HFF-Myc (cell line): ENCODE measurements around the gene CHAF1B.

ENCODE experiments used
- DNase-seq: peaks from one replicate; pipeline ENCODE4 v3.0.0-alpha.2; 2011; ENCODE audit warnings: low read depth; ENCODE audit errors: extremely low read depth
- H3K4me3 ChIP-seq: replicated peaks from 2 replicates; pipeline ENCODE4 v1.5.1; 2011; ENCODE audit warnings: low read depth, mild to moderate bottlenecking, control low read depth, low read length
- TF ChIP-seq, protein P1 (sequence below): IDR thresholded peaks from 2 replicates; pipeline ENCODE4 v1.5.1; 2012; ENCODE audit warnings: mild to moderate bottlenecking, low read depth, low read length, control low read depth; ENCODE audit errors: missing control alignments

The CHAF1B gene

DNA sequence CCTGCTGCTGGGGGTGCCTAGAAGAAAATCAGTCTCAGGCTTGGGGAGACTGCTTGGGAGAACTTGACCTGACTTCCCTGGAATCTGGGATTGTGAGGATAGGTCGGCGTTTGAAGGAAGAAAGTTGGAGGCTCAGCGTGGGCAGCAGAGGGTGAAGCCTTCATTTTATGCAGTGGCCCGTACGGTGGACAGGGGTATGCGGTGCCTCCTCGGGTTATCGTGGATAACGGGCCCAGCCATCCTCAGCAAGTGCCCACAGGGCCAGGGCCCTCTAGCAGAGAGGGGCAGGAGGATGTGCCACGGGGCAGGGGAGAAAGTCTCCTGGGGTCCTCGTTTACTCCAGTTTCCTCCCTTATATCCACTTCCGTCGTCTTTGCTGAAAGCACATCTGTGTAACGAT lies 34.0 kb downstream of the CHAF1B start:
- no peak for DNase-seq

DNA sequence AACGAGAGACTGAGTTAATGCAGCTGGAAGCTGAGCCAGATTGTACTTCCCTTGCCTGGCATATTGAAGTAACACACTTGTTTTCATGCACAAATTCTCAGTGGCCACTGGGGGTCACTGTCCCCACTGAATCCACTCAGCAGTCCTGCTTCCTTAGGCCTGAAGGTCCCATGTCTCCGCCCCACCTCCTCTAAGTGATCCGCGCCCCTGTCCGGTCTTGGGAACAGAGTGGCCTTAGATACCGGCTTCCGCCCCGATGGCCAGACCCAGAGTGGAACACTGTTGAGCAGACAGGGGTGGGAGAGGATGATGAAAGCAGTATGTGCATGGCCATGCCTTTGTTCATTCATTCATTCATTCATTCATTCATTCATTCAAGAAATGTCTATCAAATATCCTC lies 34.8 kb downstream of the CHAF1B start:
- peak; percentile 72 for DNase-seq
- H3K4me3 ChIP-seq = no peak overlapping the region
- TF ChIP-seq, protein P1, sequence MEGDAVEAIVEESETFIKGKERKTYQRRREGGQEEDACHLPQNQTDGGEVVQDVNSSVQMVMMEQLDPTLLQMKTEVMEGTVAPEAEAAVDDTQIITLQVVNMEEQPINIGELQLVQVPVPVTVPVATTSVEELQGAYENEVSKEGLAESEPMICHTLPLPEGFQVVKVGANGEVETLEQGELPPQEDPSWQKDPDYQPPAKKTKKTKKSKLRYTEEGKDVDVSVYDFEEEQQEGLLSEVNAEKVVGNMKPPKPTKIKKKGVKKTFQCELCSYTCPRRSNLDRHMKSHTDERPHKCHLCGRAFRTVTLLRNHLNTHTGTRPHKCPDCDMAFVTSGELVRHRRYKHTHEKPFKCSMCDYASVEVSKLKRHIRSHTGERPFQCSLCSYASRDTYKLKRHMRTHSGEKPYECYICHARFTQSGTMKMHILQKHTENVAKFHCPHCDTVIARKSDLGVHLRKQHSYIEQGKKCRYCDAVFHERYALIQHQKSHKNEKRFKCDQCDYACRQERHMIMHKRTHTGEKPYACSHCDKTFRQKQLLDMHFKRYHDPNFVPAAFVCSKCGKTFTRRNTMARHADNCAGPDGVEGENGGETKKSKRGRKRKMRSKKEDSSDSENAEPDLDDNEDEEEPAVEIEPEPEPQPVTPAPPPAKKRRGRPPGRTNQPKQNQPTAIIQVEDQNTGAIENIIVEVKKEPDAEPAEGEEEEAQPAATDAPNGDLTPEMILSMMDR = peak; percentile 78

More for the DNA sequence above, 34.0 kb downstream of the CHAF1B start:
- TF ChIP-seq, protein P1 = no peak
- no peak overlapping the region for H3K4me3 ChIP-seq

GRCh38 chr21:36420571-36421339 lies 35.6 kb downstream of the CHAF1B start:
- DNase-seq = no peak
- H3K4me3 ChIP-seq = no peak overlapping the region
- TF ChIP-seq, protein P1 = no peak

DNA sequence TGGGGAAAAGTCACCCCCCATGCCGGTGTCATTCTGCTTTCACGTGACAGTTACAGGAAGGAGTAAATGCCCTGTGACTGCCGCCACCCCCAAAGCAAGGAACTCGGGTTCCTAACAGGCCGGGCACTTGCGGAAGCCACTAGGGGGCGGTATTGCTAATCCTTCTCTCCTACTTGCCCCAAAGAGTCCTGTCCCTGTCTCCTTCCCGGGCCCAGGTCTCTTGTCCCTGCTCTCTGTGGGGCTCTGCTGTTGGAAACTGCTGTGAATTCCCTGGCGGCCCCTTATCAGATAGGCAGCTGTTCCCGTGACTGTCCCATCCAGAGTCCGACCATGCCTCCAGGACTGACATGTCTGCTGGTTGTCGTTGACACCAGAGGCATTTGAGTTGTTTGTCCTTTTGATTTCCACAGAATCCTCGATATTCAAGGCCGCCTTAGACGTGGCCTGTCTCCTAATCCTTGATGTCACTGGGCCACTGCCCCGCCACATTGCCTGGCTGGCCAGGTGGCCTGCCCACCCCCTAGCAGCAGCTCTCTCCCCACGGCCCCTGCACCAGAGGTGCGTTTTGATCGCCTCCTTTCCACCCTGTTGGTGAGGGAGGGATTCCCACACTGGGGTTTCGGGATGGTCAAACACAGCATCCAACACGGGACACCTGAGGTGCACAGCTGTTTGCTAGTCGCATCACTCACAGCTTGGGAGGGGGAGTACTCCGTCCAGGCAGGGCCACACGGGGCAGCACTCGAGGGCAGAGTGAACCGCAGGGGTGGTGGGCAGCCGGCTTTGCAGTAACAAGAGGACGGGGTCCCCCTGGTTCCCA lies 37.3 kb downstream of the CHAF1B start:
- no peak overlapping the region for H3K4me3 ChIP-seq
- peak; percentile 24 for DNase-seq
- TF ChIP-seq, protein P1 = peak; percentile 88

- TF ChIP-seq, protein P1 = no peak
- no peak overlapping the region for H3K4me3 ChIP-seq
- DNase-seq = no peak
These were observed 38.7 kb downstream of the CHAF1B start for GRCh38 chr21:36423771-36424433.

DNA sequence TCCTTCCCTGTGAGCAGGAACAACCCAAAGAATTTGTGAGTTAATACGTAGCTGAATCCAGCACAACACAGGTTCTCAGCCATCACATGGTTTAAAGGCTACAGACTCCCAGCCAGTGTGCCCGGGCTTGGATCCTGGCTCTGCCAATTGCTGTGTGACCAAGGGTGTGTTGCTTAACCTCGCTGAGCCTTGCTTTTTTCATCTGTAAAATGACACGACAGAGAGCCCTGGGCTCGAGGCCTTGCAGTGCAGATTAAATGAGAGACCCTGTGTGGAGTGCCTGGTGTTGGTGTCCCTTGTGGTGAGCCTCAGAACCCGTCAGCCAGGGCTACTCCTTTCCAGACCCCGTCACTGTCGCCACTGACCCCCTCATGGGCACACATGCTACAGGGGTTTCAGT lies 39.4 kb downstream of the CHAF1B start:
- H3K4me3 ChIP-seq = no peak overlapping the region
- DNase-seq = no peak
- TF ChIP-seq, protein P1 = no peak
